Measurements from ENCODE around the gene C1orf141. TPM values are rescaled to one million over a fixed set of nuclear protein-coding genes. Genes with fewer than 3 reads are reported as not detected.

The C1orf141 gene
- total and polyA plus RNA-seq, 2 of the 8 experiments (the other 6 are each of a cell fraction or from before 2014, with no cell fraction given): not detected

DNA sequence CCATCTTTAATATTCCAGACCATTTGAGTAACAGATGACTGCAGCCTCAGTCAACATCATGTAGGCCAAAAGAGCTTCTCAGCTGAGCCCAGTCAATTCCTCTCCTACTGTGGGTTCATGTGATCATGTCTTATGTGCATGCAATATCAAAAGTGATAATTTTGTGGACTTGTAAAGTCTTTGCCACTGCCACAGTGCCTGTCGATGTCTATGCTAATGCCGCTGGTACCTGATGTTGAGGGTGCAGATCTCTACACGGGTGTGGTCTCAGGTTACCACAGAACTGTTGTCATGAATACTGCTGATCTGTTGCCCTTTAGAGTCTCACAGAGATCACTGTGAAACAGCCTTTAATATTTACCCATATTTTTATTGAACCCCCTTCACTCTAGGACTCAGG is 11.3 kb upstream of the C1orf141 start:
- ChIA-PET POLR2A (ENCODE audit: partially characterized antibody) (no interaction called here), CTCF (ENCODE audit: partially characterized antibody) (interaction anchor here (0.9 to 3.6 kb wide), 8 partner anchors 10 to 153 kb away, joined by 3 to 30 read pairs (median 6); partner anchors contain the start of gene C1orf141)
- H3K4me3 ChIP-seq (ENCODE audit: extremely low read depth in 1 of 4, insufficient read depth in 2 of 4, low read depth in 3 of 4, low read length in 4 of 4): no peak overlapping the region
- no peak overlapping the region for H2BK120ac ChIP-seq (replicated peaks; ENCODE audit: low read depth, low read length)
- H3K4me2 ChIP-seq (ENCODE audit: insufficient read depth in 1 of 2, low read depth in 2 of 2, low read length in 2 of 2): no peak overlapping the region
- H2BK15ac ChIP-seq (ENCODE audit: low read length): no peak overlapping the region
- no peaks in the 10 kb centered on the region for H4K20me1 ChIP-seq (replicated peaks in 1 of 2; ENCODE audit: control insufficient read depth in 1 of 2, insufficient read depth in 2 of 2, low read length in 2 of 2)
- FAIRE-seq: no peak
- no peak overlapping the region for H3K4ac ChIP-seq (replicated peaks; ENCODE audit: insufficient read length, low read depth, low read length)
- no peak for DNase-seq (ENCODE audit: low read depth in 1 of 2, low spot score in 2 of 2)
- no peak overlapping the region for H3K18ac ChIP-seq (ENCODE audit: extremely low read depth, low read length)
- no peak overlapping the region for H4K5ac ChIP-seq (ENCODE audit: insufficient read length, low read depth, low read length)
- H3K9ac ChIP-seq (replicated peaks in 1 of 4; ENCODE audit: extremely low read depth in 1 of 4, low read depth in 3 of 4, low read length in 3 of 4): no peak overlapping the region
- no peak overlapping the region for H3K27ac ChIP-seq (ENCODE audit: low read depth, low read length)
- 0 out of 7 replicates have a peak, but pooled peaks cover 0 to 4% (median 0%) of the 10 kb centered on the region in 4 experiments for H3K4me1 ChIP-seq (replicated peaks in 1 of 4; ENCODE audit: control insufficient read depth in 3 of 4, insufficient read depth in 4 of 4, low read length in 3 of 4)
- H4K8ac ChIP-seq (ENCODE audit: extremely low read depth, insufficient read depth, low read length): no peak overlapping the region
- H3K79me1 ChIP-seq (ENCODE audit: low read depth, low read length): no peaks in the 10 kb centered on the region
- no peak overlapping the region for H2AK5ac ChIP-seq (ENCODE audit: low read depth, low read length)
- H2BK20ac ChIP-seq (ENCODE audit: low read length): no peak overlapping the region
- no peaks in the 10 kb centered on the region for H3K9me3 ChIP-seq (ENCODE audit: insufficient read depth in 2 of 2, low read depth in 1 of 2, low read length in 1 of 2)
- no peak overlapping the region for H2BK5ac ChIP-seq (ENCODE audit: low read depth, low read length)
- no peak overlapping the region for H4K91ac ChIP-seq (replicated peaks; ENCODE audit: insufficient read length, low read length)
- no peaks in the 10 kb centered on the region for H3K27me3 ChIP-seq (replicated peaks in 1 of 4; ENCODE audit: control insufficient read depth in 3 of 4, extremely low read depth in 1 of 4, insufficient read depth in 3 of 4, low read length in 3 of 4)
- H2BK12ac ChIP-seq (ENCODE audit: low read depth, low read length): no peak overlapping the region
- no peak overlapping the region for H3K14ac ChIP-seq (ENCODE audit: insufficient read length)
- WGBS, 2 experiments (ENCODE audit: extremely low coverage in 1 of 2, insufficient coverage in 1 of 2, insufficient read length in 1 of 2, insufficient replicate concordance in 2 of 2, low coverage in 1 of 2, low lambda C conversion rate in 2 of 2, missing lambda C conversion rate in 1 of 2): 98% methylated on average over 3 of the region's 3 CpGs; no CpG with 5 or more reads in 1 of the 2 experiments
- H3K56ac ChIP-seq (replicated peaks; ENCODE audit: insufficient read length, low read depth, low read length): no peak overlapping the region
- no peak overlapping the region for H3K23ac ChIP-seq (ENCODE audit: insufficient read length)
- no peak overlapping the region for H2AFZ ChIP-seq (ENCODE audit: low read length)
- no peaks in the 10 kb centered on the region for H3K23me2 ChIP-seq (ENCODE audit: low read depth, low read length)
- H3K36me3 ChIP-seq (ENCODE audit: control insufficient read depth in 2 of 4, insufficient read depth in 4 of 4, low read length in 3 of 4): no peaks in the 10 kb centered on the region
- H3K79me2 ChIP-seq (ENCODE audit: control insufficient read depth in 1 of 2, insufficient read depth in 2 of 2, low read length in 2 of 2): no peaks in the 10 kb centered on the region

All from H1 (cell line).